Panc1 (cell line): ENCODE measurements around the gene TBC1D16. TPM values are rescaled to one million over a fixed set of nuclear protein-coding genes. Genes with fewer than 3 reads are reported as not detected.

ENCODE experiments used
- ATAC-seq: fragments of 200-7000 bp; cut with Tn5 transposase; 2 replicates; pipeline ENCODE4 v1.9.1; 2020; ENCODE audit warnings: mild to moderate bottlenecking, moderate library complexity
- BruUV-seq: library from RNA; stranded (reverse); fragments of 400-500 nt; replicated peaks from 2 replicates; lab custom pipeline; 2021; lab: Mats Ljungman, UMichigan
- CTCF ChIA-PET: fragments of 300-600 bp; sonication (Branson Sonifier 250); formaldehyde crosslinking; loops from one replicate; lab custom pipeline; 2022; ENCODE audit warnings: antibody characterized with exemption; lab: Charles Lee
- POLR2A ChIA-PET: fragments of 300-600 bp; sonication (Branson Sonifier 250); formaldehyde crosslinking; loops from one replicate; lab custom pipeline; 2022; ENCODE audit warnings: antibody characterized with exemption; lab: Charles Lee
- DNase-seq: peaks from one replicate; pipeline ENCODE4 v3.0.0-alpha.2; 2010; ENCODE audit warnings: low read depth, low spot score
- H3K27ac ChIP-seq: 2 replicates; pipeline ENCODE4 v1.5.1; 2011; ENCODE audit warnings: mild to moderate bottlenecking, low read length, inconsistent platforms
- H3K27me3 ChIP-seq: fragments of 200-500 bp; sonication (Bioruptor generic); 2 replicates; pipeline ENCODE4 v1.6.0; 2014; ENCODE audit warnings: low read length, inconsistent platforms; ENCODE audit not compliant: control insufficient read depth, insufficient read depth
- H3K36me3 ChIP-seq: fragments of 200-500 bp; sonication (Bioruptor generic); 2 replicates; pipeline ENCODE4 v1.5.1; 2014; ENCODE audit warnings: inconsistent platforms, mild to moderate bottlenecking, low read length, moderate library complexity; ENCODE audit not compliant: control insufficient read depth, insufficient read depth
- H3K4me1 ChIP-seq: 2 replicates; pipeline ENCODE4 v1.5.1; 2011; ENCODE audit warnings: inconsistent platforms, mild to moderate bottlenecking, low read length, moderate library complexity; ENCODE audit not compliant: control insufficient read depth, insufficient read depth
- H3K4me3 ChIP-seq, 2 experiments: 2 replicates each; pipeline ENCODE4 v1.5.1; 2011 to 2012; ENCODE audit warnings: low read depth in 2 of 2, low read length in 2 of 2, mild to moderate bottlenecking in 2 of 2, inconsistent platforms in 1 of 2, moderate library complexity in 1 of 2
- H3K9me3 ChIP-seq: fragments of 200-500 bp; sonication (Bioruptor generic); 2 replicates; pipeline ENCODE4 v1.5.1; 2014; ENCODE audit warnings: low read depth, mild to moderate bottlenecking, inconsistent platforms, low read length, moderate library complexity; ENCODE audit not compliant: control insufficient read depth, insufficient read depth
- CTCF ChIP-seq: fragments of 450-650 bp; IDR thresholded peaks from 2 replicates; pipeline ENCODE4 v1.5.1; 2017; ENCODE audit warnings: mild to moderate bottlenecking
- POLR2AphosphoS5 ChIP-seq: IDR thresholded peaks from 2 replicates; pipeline ENCODE4 v1.6.1; 2012; ENCODE audit warnings: mild to moderate bottlenecking, low read depth, low read length, moderate library complexity
- REST ChIP-seq, 2 experiments: IDR thresholded peaks; 2 replicates each; pipeline ENCODE4 v1.6.1; 2011 to 2012; ENCODE audit warnings: low read depth in 2 of 2, control low read depth in 1 of 2, low read length in 1 of 2, mild to moderate bottlenecking in 1 of 2, moderate library complexity in 1 of 2; ENCODE audit not compliant: insufficient read depth in 1 of 2
- SIN3A ChIP-seq: IDR thresholded peaks from 2 replicates; pipeline ENCODE4 v1.6.1; 2012; ENCODE audit warnings: low read depth, mild to moderate bottlenecking, low read length, moderate library complexity, borderline replicate concordance; ENCODE audit not compliant: insufficient read depth
- TCF7L2 ChIP-seq: IDR thresholded peaks from 2 replicates; pipeline ENCODE4 v1.6.1; 2011; ENCODE audit warnings: mild to moderate bottlenecking, low read depth, low read length, inconsistent platforms
- in situ Hi-C: cut with HindIII; loops from 2 replicates; pipeline ENCODE4 v1.10.0; 2016; ENCODE audit warnings: low sequenced_read_pairs, low pct_unique_long_range_greater_than_20kb
- intact Hi-C: fragments of 100-400 bp; cut with micrococcal nuclease; formaldehyde crosslinking; loops from one replicate; pipeline ENCODE4 v1.10.0; 2022; ENCODE audit not compliant: unreplicated experiment
- total RNA-seq: library from RNA; stranded (reverse); gene quantifications from one replicate; pipeline ENCODE4 v1.2.1, GENCODE V29; 2021; ENCODE audit not compliant: unreplicated experiment

The TBC1D16 gene
- total RNA-seq, 1 experiment from 2014 or later: 41.6 TPM

DNA sequence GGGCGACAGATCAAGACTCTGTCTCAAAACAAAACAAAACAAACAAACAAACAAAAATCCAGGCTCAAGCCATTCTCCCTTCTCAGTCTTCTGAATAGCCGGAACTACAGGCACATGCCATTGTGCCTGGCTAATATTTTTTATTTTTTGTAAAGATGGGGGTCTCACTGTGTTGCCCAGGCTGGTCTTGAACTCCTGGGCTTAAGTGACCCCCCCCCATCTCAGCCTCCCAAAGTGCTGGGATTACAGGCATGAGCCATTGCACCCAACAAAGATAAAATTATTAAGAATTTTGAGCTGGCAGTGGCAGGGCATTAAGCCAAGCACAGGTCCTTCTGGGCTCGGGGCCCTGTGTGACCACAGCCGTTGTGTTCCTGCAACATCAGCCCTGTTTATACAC, 126.6 kb downstream of the TBC1D16 start:
- no peaks in the 10 kb centered on the region for H3K9me3 ChIP-seq
- no peaks in the 10 kb centered on the region for H3K4me1 ChIP-seq
- DNase-seq (no peak), ATAC-seq (no peak)
- no TSS peak for BruUV-seq
- no peak overlapping the region for H3K4me3 ChIP-seq
- H3K27me3 ChIP-seq: no peaks in the 10 kb centered on the region
- in situ Hi-C loops: no loop called here
- H3K27ac ChIP-seq: no peak overlapping the region
- ChIA-PET CTCF (no interaction called here), POLR2A (no interaction called here)
- TF ChIP-seq TCF7L2 (no peak), POLR2AphosphoS5 (no peak), CTCF (no peak), SIN3A (no peak), REST (IDR thresholded peaks at IDR 0.05; ENCODE audit: insufficient read depth in 1 of 2, low read depth in 2 of 2, low read length in 1 of 2) (no peak)
- no peaks in the 10 kb centered on the region for H3K36me3 ChIP-seq
- intact Hi-C loops: no loop called here

- TF ChIP-seq SIN3A (no peak), CTCF (no peak), TCF7L2 (no peak), POLR2AphosphoS5 (no peak), REST (IDR thresholded peaks at IDR 0.05; ENCODE audit: insufficient read depth in 1 of 2, low read depth in 2 of 2, low read length in 1 of 2) (no peak)
- ChIA-PET CTCF (no interaction called here), POLR2A (no interaction called here)
- BruUV-seq: no TSS peak
- H3K9me3 ChIP-seq: no peaks in the 10 kb centered on the region
- no peak overlapping the region for H3K4me3 ChIP-seq
- in situ Hi-C loops: no loop called here
- H3K27me3 ChIP-seq: no peaks in the 10 kb centered on the region
- H3K4me1 ChIP-seq: no peaks in the 10 kb centered on the region
- no peaks in the 10 kb centered on the region for H3K36me3 ChIP-seq
- intact Hi-C loops: no loop called here
- H3K27ac ChIP-seq: no peak overlapping the region
- no peak for DNase-seq
- ATAC-seq: no peak
Observed at GRCh38 chr17:79907850-79908249, 127.8 kb downstream of the TBC1D16 start.
